Right lobe of liver (tissue), 6 donors: ENCODE results near the gene EML6. TPM values are rescaled to one million over a fixed set of nuclear protein-coding genes. Genes with fewer than 3 reads are reported as not detected.

Source experiments
- ATAC-seq, 4 donors: fragments of 200-7000 bp; cut with Tn5 transposase; one replicate each; pipeline ENCODE4 v1.9.1; 2020; ENCODE audit warnings: mild to moderate bottlenecking in 4 of 4, moderate library complexity in 4 of 4
- DNase-seq, 3 donors: peaks; one replicate each; pipeline ENCODE4 v3.0.0-alpha.2; 2020
- H3K27ac ChIP-seq, 3 donors: fragments of 200-600 bp; one replicate each; pipeline ENCODE4 v1.8.0; 2022
- H3K27me3 ChIP-seq, 2 donors: fragments of 200-600 bp; one replicate each; pipeline ENCODE4 v1.8.0; 2022
- H3K36me3 ChIP-seq, 4 donors: fragments of 200-600 bp; sonication (generic) in 1 of 4; one replicate each; pipeline versions ENCODE4 v1.5.1 to v1.8.0; 2017 to 2022; ENCODE audit warnings: control low read depth in 1 of 4
- H3K4me1 ChIP-seq, 4 donors: fragments of 200-600 bp; sonication (generic) in 1 of 4; one replicate each; pipeline versions ENCODE4 v1.5.1 to v1.8.0; 2017 to 2022; ENCODE audit warnings: control low read depth in 1 of 4
- H3K4me3 ChIP-seq, 3 donors: fragments of 200-600 bp; one replicate each; pipeline ENCODE4 v1.8.0; 2022
- H3K9me3 ChIP-seq, 4 donors: fragments of 200-600 bp; sonication (generic) in 1 of 4; one replicate each; pipeline versions ENCODE4 v1.5.1 to v1.8.0; 2017 to 2022; ENCODE audit warnings: control low read depth in 1 of 4
- CTCF ChIP-seq, 4 donors: fragments of 200-600 bp in 3 of 4; fragments of 450-650 bp in 1 of 4; IDR thresholded peaks; one replicate each; pipeline versions ENCODE4 v1.5.1 to v1.8.0; 2016 to 2022; ENCODE audit warnings: antibody characterized with exemption in 4 of 4, mild to moderate bottlenecking in 2 of 4
- POLR2A ChIP-seq: fragments of 450-650 bp; IDR thresholded peaks from one replicate; pipeline ENCODE4 v1.6.1; 2017; ENCODE audit warnings: antibody characterized with exemption, mild to moderate bottlenecking
- WGBS: methylation state at CpG from one replicate; pipeline ENCODE4 v1.1.6; 2018; ENCODE audit warnings: low coverage, low lambda C conversion rate; ENCODE audit not compliant: insufficient coverage; ENCODE audit errors: missing lambda C conversion rate; 5-methylcytosine and 5-hydroxymethylcytosine counted together
- intact Hi-C, 2 donors: fragments of 100-400 bp; cut with DNase I; formaldehyde crosslinking; loops; one replicate each; pipeline versions ENCODE4 v1.11.2 to v1.14.1; 2022
- total RNA-seq, 6 experiments: library from RNA; depleted of rRNA in 2 of 6; stranded (reverse); fragments of >200 nt in 2 of 6; fragmentation: NEBNext Ultra II Directional in 3 of 6; extraction: Animal tissue kit (Norgen Biotek cat#: 25700) in 3 of 6; gene quantifications; one replicate each; pipeline versions ENCODE4 v1.1.0 to v1.2.4, GENCODE V29; 2016 to 2023
- donor health status: DM: no; HTN: yes; CAD: no.
- donor health status: DM: no; HTN: no; CAD: no.
- donor health status: DM: no; HTN: no; CAD: no.
- donor health status: DM: no; HTN: yes; CAD: no.
- donor health status: DM: no; HTN: yes; CAD: no.

The EML6 gene
- total RNA-seq, 6 experiments from 2014 or later = 0.82 to 2.5 (median 1.5) TPM

- Histone ChIP-seq H3K4me3 (peak overlapping the region in 1 of 3 donors; percentile 9), H3K27ac (peak overlapping the region; percentile 69 to 88 (median 74)), H3K27me3 (no peaks in the 10 kb centered on the region), H3K9me3 (no peaks in the 10 kb centered on the region), H3K36me3 (no peaks in the 10 kb centered on the region), H3K4me1 (peaks cover 0 to 52% (median 8%) of the 10 kb centered on the region in 4 donors)
- DNase-seq (no peak), ATAC-seq (peak; percentile 36 to 56 (median 44))
- TF ChIP-seq CTCF (IDR thresholded peaks at IDR 0.05) = no peak
- TF ChIP-seq POLR2A = no peak
- intact Hi-C loops = loop anchor here in 1 of 2 donors (10.0 kb wide), 1 partner anchor 107 kb away; no protein-coding TSS in a partner anchor
- WGBS = 11% methylated on average over 6 of the region's 6 CpGs
Measured at GRCh38 chr2:55011831-55012671, 288.6 kb downstream of the EML6 start.

- no peak for TF ChIP-seq CTCF (IDR thresholded peaks at IDR 0.05)
- TF ChIP-seq POLR2A = no peak
- intact Hi-C loops = loop anchor here in 1 of 2 donors (10.0 kb wide), 1 partner anchor 108 kb away; no protein-coding TSS in a partner anchor
- Histone ChIP-seq H3K27me3 (no peaks in the 10 kb centered on the region), H3K4me3 (no peak overlapping the region), H3K9me3 (no peaks in the 10 kb centered on the region), H3K4me1 (peaks cover 0 to 44% (median 8%) of the 10 kb centered on the region in 4 donors), H3K27ac (peak overlapping the region; percentile 35 to 88 (median 74)), H3K36me3 (no peaks in the 10 kb centered on the region)
- ATAC-seq = no peak
- 26% methylated on average over 2 of the region's 2 CpGs for WGBS
- DNase-seq = no peak
Measured at GRCh38 chr2:55012672-55013484, 289.4 kb downstream of the EML6 start.

GRCh38 chr2:55013936-55014335, 290.5 kb downstream of the EML6 start:
- WGBS = 10% methylated on average over 1 of the region's 1 CpG
- Histone ChIP-seq H3K27ac (peak overlapping the region in 2 of 3 donors; percentile 74 to 88), H3K4me1 (peaks cover 0 to 44% (median 8%) of the 10 kb centered on the region in 4 donors), H3K4me3 (no peak overlapping the region), H3K27me3 (no peaks in the 10 kb centered on the region), H3K36me3 (no peaks in the 10 kb centered on the region), H3K9me3 (no peaks in the 10 kb centered on the region)
- intact Hi-C loops = loop anchor here in 1 of 2 donors (10.0 kb wide), 1 partner anchor 109 kb away; no protein-coding TSS in a partner anchor
- TF ChIP-seq CTCF (IDR thresholded peaks at IDR 0.05) (peak; percentile 36 to 55 (median 48)), POLR2A (no peak)
- DNase-seq (no peak), ATAC-seq (peak in 2 of 4 donors; percentile 12 to 14)
